ENCODE results near the gene TBC1D8B. TPM values are rescaled to one million over a fixed set of nuclear protein-coding genes. Genes with fewer than 3 reads are reported as not detected.
"Not testable (repeated sequence)": the region's sequence is repeated elsewhere in the genome, so short reads cannot be mapped to it uniquely, and the experiment has no call there.

TBC1D8B gene
- total RNA-seq, 2 experiments from 2014 or later: 0.40 to 0.47 TPM

- no peak overlapping the region for H3K4me3 Mint-ChIP-seq
- ATAC-seq (no peak), DNase-seq (no peak)
- intact Hi-C loops (cut with micrococcal nuclease): no loop called here
- no peaks in the 10 kb centered on the region for H3K9me3 Mint-ChIP-seq
- H3K36me3 Mint-ChIP-seq (ENCODE audit: low read depth): no peaks in the 10 kb centered on the region
- no peaks in the 10 kb centered on the region for H3K4me1 Mint-ChIP-seq (ENCODE audit: low read depth)
- no peak overlapping the region for H3K27ac Mint-ChIP-seq
- ChIA-PET POLR2A (no interaction called here), CTCF (interaction anchor here (1.2 kb wide), 1 partner anchor 303 kb away, joined by 3 read pairs; no protein-coding TSS in a partner anchor)
- peaks cover 9% of the 10 kb centered on the region for H3K27me3 Mint-ChIP-seq
- no peak for TF ChIP-seq CTCF (IDR thresholded peaks at IDR 0.05)
Measured at GRCh38 chrX:106783716-106784115, 18.8 kb upstream of the TBC1D8B start.

GRCh38 chrX:106791495-106791894 lies 11.0 kb upstream of the TBC1D8B start:
- no peak for DNase-seq
- Mint-ChIP-seq H3K4me1 (ENCODE audit: low read depth) (no peaks in the 10 kb centered on the region), H3K36me3 (ENCODE audit: low read depth) (no peaks in the 10 kb centered on the region), H3K27me3 (peaks cover 1% of the 10 kb centered on the region), H3K4me3 (no peak overlapping the region), H3K9me3 (no peaks in the 10 kb centered on the region), H3K27ac (no peak overlapping the region)
- no peak for ATAC-seq
- CTCF ChIA-PET: interaction anchor here (1.5 kb wide), 1 partner anchor 310 kb away, joined by 5 read pairs; no protein-coding TSS in a partner anchor
- intact Hi-C loops (cut with micrococcal nuclease): loop anchor here (5.0 kb wide), 1 partner anchor 309 kb away; no protein-coding TSS in a partner anchor
- POLR2A ChIA-PET: no interaction called here
- no peak for TF ChIP-seq CTCF (IDR thresholded peaks at IDR 0.05)

- no peak for TF ChIP-seq CTCF (IDR thresholded peaks at IDR 0.05)
- CTCF ChIA-PET: no interaction called here
- POLR2A ChIA-PET: no interaction called here
- peaks cover 3% of the 10 kb centered on the region for H3K4me1 Mint-ChIP-seq (ENCODE audit: low read depth)
- peak overlapping the region; percentile 77 for H3K4me3 Mint-ChIP-seq
- H3K27ac Mint-ChIP-seq: no peak overlapping the region
- H3K36me3 Mint-ChIP-seq (ENCODE audit: low read depth): no peaks in the 10 kb centered on the region
- no peak for DNase-seq
- peaks cover 35% of the 10 kb centered on the region for H3K27me3 Mint-ChIP-seq
- intact Hi-C loops (cut with micrococcal nuclease): no loop called here
- no peak for ATAC-seq
- H3K9me3 Mint-ChIP-seq: no peaks in the 10 kb centered on the region
Measured at GRCh38 chrX:106802063-106802387, 448 bp upstream of the TBC1D8B start.

- no peak for TF ChIP-seq CTCF (IDR thresholded peaks at IDR 0.05)
- H3K4me3 Mint-ChIP-seq: no peak overlapping the region
- no peak for DNase-seq
- H3K27ac Mint-ChIP-seq: no peak overlapping the region
- no peaks in the 10 kb centered on the region for H3K4me1 Mint-ChIP-seq (ENCODE audit: low read depth)
- H3K36me3 Mint-ChIP-seq (ENCODE audit: low read depth): no peaks in the 10 kb centered on the region
- POLR2A ChIA-PET: no interaction called here
- H3K27me3 Mint-ChIP-seq: peaks cover 4% of the 10 kb centered on the region
- intact Hi-C loops (cut with micrococcal nuclease): no loop called here
- H3K9me3 Mint-ChIP-seq: no peaks in the 10 kb centered on the region
- no peak for ATAC-seq
- CTCF ChIA-PET: no interaction called here
Measured at GRCh38 chrX:106811131-106811910, 8.8 kb downstream of the TBC1D8B start.

GRCh38 chrX:106812930-106813329 lies 10.5 kb downstream of the TBC1D8B start:
- DNase-seq; CTCF ChIA-PET; H3K9me3 Mint-ChIP-seq; H3K27ac Mint-ChIP-seq; ATAC-seq; H3K27me3 Mint-ChIP-seq; H3K36me3 Mint-ChIP-seq (ENCODE audit: low read depth); H3K4me1 Mint-ChIP-seq (ENCODE audit: low read depth); intact Hi-C loops (cut with micrococcal nuclease); POLR2A ChIA-PET; H3K4me3 Mint-ChIP-seq: not testable (repeated sequence)

- H3K9me3 Mint-ChIP-seq; H3K27ac Mint-ChIP-seq; H3K4me3 Mint-ChIP-seq; H3K4me1 Mint-ChIP-seq (ENCODE audit: low read depth); POLR2A ChIA-PET; H3K36me3 Mint-ChIP-seq (ENCODE audit: low read depth); intact Hi-C loops (cut with micrococcal nuclease); ATAC-seq; CTCF ChIA-PET; DNase-seq; H3K27me3 Mint-ChIP-seq: not testable (repeated sequence)
Measured at GRCh38 chrX:106814093-106814492, 11.6 kb downstream of the TBC1D8B start.
